KMS-11 (cell line): ENCODE data around the gene NOS1.

Experiments used
- H2AFZ ChIP-seq: fragments of 200-600 bp; sonication (generic); 2 replicates; pipeline ENCODE4 v1.6.1; 2016; ENCODE audit warnings: antibody characterized with exemption, mixed run types, low read depth
- H3K27ac ChIP-seq: fragments of 200-600 bp; sonication (generic); 2 replicates; pipeline ENCODE4 v1.6.1; 2016; ENCODE audit warnings: mild to moderate bottlenecking, mixed run types
- H3K27me3 ChIP-seq: fragments of 200-600 bp; sonication (generic); 2 replicates; pipeline ENCODE4 v1.6.1; 2017; ENCODE audit warnings: mild to moderate bottlenecking, low read depth, mixed run types, moderate library complexity; ENCODE audit not compliant: insufficient read depth
- H3K36me3 ChIP-seq: fragments of 200-600 bp; sonication (generic); 2 replicates; pipeline ENCODE4 v1.6.1; 2017; ENCODE audit warnings: mild to moderate bottlenecking, mixed run types; ENCODE audit not compliant: insufficient read depth
- H3K4me1 ChIP-seq: fragments of 200-600 bp; sonication (generic); 2 replicates; pipeline ENCODE4 v1.6.1; 2016; ENCODE audit warnings: mild to moderate bottlenecking, low read depth, mixed run types; ENCODE audit not compliant: poor library complexity, severe bottlenecking
- H3K4me2 ChIP-seq: fragments of 200-600 bp; sonication (generic); 2 replicates; pipeline ENCODE4 v1.7.0; 2016; ENCODE audit warnings: mild to moderate bottlenecking, mixed run types
- H3K4me3 ChIP-seq: fragments of 200-600 bp; sonication (generic); IDR thresholded peaks from 2 replicates; pipeline ENCODE4 v1.6.1; 2017; ENCODE audit warnings: low read depth, low read length, mixed read lengths; ENCODE audit not compliant: insufficient read depth
- H3K79me2 ChIP-seq: fragments of 200-600 bp; sonication (generic); 2 replicates; pipeline ENCODE4 v1.6.1; 2016; ENCODE audit warnings: low read depth, mixed run types; ENCODE audit not compliant: insufficient read depth
- H3K9ac ChIP-seq: fragments of 200-600 bp; sonication (generic); 2 replicates; pipeline ENCODE4 v1.6.1; 2016; ENCODE audit warnings: mild to moderate bottlenecking, mixed run types
- H4K20me1 ChIP-seq: fragments of 200-600 bp; sonication (generic); 2 replicates; pipeline ENCODE4 v1.6.1; 2016; ENCODE audit warnings: mild to moderate bottlenecking, mixed run types; ENCODE audit not compliant: insufficient read depth
- TF ChIP-seq, protein P1 (sequence below): fragments of 200-600 bp; sonication (generic); conservative IDR thresholded peaks from 2 replicates; pipeline ENCODE4 v1.6.1; 2017; ENCODE audit warnings: low read depth, mild to moderate bottlenecking, antibody characterized with exemption, low read length, moderate library complexity, mixed read lengths

Gene NOS1

DNA sequence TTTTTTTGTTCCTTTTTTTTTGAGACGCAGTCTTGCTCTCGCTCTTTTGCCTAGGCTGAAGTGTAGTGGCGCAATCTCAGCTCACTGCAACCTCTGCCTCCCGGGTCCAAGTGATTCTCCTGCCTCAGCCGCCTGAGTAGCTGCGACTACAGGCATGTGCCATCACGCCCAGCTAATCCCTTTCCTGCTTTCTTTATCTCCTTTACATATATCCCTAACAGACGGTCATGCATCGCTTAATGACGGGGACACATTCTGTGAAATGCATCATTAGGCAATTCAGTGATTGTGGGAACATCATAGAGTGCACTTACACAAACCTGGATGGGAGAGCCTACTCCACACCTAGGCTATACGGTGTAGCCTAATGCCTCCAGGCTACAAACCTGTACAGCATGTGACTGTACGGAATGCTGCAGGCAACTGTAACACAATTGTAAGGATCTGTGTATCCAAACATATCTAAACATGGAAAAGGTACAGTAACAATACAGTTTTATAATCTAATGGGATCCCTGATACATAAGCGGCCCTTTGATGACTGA, 32.8 kb downstream of the NOS1 start:
- H3K79me2 ChIP-seq, result no peaks in the 10 kb centered on the region
- no peaks in the 10 kb centered on the region for H3K36me3 ChIP-seq
- TF ChIP-seq, protein P1, sequence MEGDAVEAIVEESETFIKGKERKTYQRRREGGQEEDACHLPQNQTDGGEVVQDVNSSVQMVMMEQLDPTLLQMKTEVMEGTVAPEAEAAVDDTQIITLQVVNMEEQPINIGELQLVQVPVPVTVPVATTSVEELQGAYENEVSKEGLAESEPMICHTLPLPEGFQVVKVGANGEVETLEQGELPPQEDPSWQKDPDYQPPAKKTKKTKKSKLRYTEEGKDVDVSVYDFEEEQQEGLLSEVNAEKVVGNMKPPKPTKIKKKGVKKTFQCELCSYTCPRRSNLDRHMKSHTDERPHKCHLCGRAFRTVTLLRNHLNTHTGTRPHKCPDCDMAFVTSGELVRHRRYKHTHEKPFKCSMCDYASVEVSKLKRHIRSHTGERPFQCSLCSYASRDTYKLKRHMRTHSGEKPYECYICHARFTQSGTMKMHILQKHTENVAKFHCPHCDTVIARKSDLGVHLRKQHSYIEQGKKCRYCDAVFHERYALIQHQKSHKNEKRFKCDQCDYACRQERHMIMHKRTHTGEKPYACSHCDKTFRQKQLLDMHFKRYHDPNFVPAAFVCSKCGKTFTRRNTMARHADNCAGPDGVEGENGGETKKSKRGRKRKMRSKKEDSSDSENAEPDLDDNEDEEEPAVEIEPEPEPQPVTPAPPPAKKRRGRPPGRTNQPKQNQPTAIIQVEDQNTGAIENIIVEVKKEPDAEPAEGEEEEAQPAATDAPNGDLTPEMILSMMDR, result no peak
- no peaks in the 10 kb centered on the region for H3K4me1 ChIP-seq
- no peak overlapping the region for H2AFZ ChIP-seq
- no peaks in the 10 kb centered on the region for H3K27me3 ChIP-seq
- no peak overlapping the region for H3K27ac ChIP-seq
- no peaks in the 10 kb centered on the region for H4K20me1 ChIP-seq
- H3K4me3 ChIP-seq, result no peak overlapping the region
- no peak overlapping the region for H3K4me2 ChIP-seq
- H3K9ac ChIP-seq, result no peak overlapping the region

DNA sequence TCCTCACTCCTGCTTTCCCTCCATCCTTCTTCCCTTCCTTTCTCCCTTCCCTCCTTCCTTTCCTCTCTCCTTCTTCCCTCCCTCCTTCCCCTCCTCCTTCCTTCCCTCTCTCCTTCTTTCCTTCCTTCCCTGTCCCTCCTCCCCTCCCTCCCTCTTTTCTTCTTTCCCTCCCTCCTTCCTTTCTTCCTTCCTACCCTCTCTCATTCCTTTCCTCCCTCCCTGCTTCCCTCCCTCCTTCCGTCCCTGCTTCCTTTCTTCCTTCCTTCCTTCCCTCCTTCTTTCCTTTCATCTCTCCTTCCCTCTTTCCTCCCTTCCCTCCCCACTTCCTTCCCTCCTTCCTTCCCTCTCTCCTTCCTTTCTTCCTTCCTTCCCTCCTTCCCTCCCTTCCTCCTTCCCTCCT, 39.0 kb downstream of the NOS1 start:
- Histone ChIP-seq H3K4me1 (no peaks in the 10 kb centered on the region), H4K20me1 (no peaks in the 10 kb centered on the region), H3K4me2 (no peak overlapping the region), H3K27ac (no peak overlapping the region), H3K27me3 (no peaks in the 10 kb centered on the region), H2AFZ (no peak overlapping the region), H3K79me2 (no peaks in the 10 kb centered on the region), H3K4me3 (no peak overlapping the region), H3K9ac (no peak overlapping the region), H3K36me3 (no peaks in the 10 kb centered on the region)
- TF ChIP-seq, protein P1, result no peak

DNA sequence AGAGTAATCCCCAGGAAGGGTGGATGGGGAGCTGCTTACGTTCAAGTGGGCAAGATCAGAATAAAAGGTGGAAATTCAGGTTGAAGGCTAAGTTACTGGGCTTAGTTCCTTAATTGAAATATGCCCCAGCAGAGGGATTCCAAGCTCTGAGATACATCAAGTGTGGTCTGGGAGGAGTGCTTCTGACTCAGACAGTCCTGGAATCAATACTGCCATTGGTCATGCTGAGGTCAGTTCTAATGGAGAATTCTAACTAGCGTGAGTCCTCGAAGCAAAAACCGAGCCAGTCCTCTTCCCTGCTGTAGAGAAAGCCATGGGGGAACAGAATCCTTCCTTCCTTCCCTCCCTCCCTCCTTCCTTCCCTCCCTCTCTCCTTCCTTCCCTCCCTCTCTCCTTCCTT, 39.9 kb downstream of the NOS1 start:
- Histone ChIP-seq H3K27me3 (no peaks in the 10 kb centered on the region), H3K36me3 (no peaks in the 10 kb centered on the region), H3K9ac (no peak overlapping the region), H3K4me3 (no peak overlapping the region), H3K4me1 (no peaks in the 10 kb centered on the region), H3K79me2 (no peaks in the 10 kb centered on the region), H3K27ac (no peak overlapping the region), H2AFZ (no peak overlapping the region), H3K4me2 (no peak overlapping the region), H4K20me1 (no peaks in the 10 kb centered on the region)
- TF ChIP-seq, protein P1, result no peak

DNA sequence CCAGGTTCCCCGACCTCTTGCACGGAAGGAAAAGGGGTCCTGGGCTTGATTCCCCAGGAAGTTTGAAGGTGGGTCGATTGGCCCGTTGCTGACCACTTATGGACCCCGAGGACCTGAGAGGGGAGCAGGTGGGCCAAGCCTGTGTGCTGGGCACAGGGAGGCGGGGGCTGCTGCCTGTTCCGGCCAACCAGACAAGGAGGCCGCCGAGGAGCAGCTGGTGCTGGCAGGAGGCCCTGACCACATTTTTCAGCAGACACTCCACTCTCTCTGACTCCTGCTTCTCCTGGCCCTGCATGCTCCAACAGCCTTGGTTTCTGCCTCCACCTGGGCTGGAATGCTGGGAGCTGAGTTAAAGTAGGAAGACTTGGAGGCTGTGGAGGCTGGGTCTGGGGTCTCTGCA, 42.8 kb downstream of the NOS1 start:
- Histone ChIP-seq H3K36me3 (no peaks in the 10 kb centered on the region), H3K27ac (no peak overlapping the region), H3K4me1 (no peaks in the 10 kb centered on the region), H3K9ac (no peak overlapping the region), H2AFZ (no peak overlapping the region), H3K4me2 (no peak overlapping the region), H3K27me3 (no peaks in the 10 kb centered on the region), H3K4me3 (no peak overlapping the region), H3K79me2 (no peaks in the 10 kb centered on the region), H4K20me1 (no peaks in the 10 kb centered on the region)
- TF ChIP-seq, protein P1, result no peak

GRCh38 chr12:117316336-117316735, 45.1 kb downstream of the NOS1 start:
- H2AFZ ChIP-seq, result no peak overlapping the region
- H3K79me2 ChIP-seq, result no peaks in the 10 kb centered on the region
- H3K9ac ChIP-seq, result no peak overlapping the region
- no peak overlapping the region for H3K27ac ChIP-seq
- no peaks in the 10 kb centered on the region for H3K4me1 ChIP-seq
- no peak overlapping the region for H3K4me3 ChIP-seq
- H3K36me3 ChIP-seq, result no peaks in the 10 kb centered on the region
- no peaks in the 10 kb centered on the region for H3K27me3 ChIP-seq
- TF ChIP-seq, protein P1, result no peak
- no peak overlapping the region for H3K4me2 ChIP-seq
- no peaks in the 10 kb centered on the region for H4K20me1 ChIP-seq
